HTERT RPE-1 (cell line): ENCODE data around the gene RPAP2.
"Not testable (repeated sequence)": the region's sequence is repeated elsewhere in the genome, so short reads cannot be mapped to it uniquely, and the experiment has no call there.

Experiments used
- in situ Hi-C: fragments of 300-500 bp; cut with MboI; formaldehyde crosslinking; loops from 4 replicates; pipeline ENCODE4 v1.14.3; 2020; ENCODE audit warnings: low sequenced_read_pairs

Gene RPAP2

DNA sequence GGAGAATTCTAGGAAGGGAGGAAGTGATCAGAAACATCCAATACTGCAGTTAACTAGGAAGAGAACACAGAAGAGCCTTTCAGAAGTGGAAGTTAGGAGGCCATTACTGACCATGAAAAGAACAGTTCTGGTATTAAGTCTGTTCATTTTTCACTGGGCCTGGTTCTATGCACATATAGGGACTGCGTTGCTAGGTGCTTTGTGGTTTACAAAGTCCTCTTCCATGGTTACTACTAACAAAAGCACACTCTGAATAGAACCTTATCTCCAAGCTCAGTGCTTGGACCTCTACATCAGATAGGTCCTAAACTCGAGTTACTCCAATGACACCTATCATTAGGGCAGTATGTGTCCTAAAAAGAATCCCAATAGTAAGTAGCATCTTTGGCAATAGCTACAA, 75.4 kb downstream of the RPAP2 start:
- in situ Hi-C loops, result no loop called here

DNA sequence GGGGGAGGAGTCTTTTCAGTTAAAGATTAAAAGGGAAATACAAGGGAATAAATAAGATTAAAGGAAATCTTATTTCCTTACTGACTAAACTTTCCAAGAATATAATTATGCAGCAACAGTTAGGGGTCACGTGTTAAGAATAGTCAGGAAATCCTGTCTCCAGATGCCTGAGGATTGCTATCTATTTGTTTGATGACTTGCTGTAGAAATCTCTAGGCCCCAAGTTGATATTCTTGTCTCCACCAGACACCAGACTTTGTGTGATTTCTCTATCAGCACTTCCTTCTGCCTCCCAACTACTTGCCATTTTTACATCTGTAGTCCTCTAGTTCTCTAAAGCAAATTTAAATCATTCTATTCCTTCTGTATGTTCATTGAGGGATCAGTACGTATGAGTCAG, 77.5 kb downstream of the RPAP2 start:
- in situ Hi-C loops, result no loop called here

DNA sequence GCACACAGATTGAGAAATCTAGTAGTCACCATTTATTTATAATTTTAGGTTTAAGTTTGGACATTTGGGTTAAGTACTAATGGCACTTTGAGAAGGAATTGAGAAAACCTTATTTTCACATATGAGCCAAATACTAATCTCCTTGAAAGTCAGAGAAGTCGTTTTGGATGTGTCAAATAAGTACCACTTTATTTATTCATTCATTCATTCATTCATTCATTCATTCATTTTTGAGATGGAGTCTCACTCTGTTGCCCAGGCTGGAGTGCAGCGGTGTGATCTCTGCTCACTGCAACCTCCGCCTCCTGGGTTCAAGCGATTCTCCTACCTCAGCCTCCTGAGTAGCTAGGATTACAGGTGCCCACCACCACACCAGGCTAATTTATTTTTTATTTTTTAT, 79.1 kb downstream of the RPAP2 start:
- in situ Hi-C loops, result not testable (repeated sequence)

DNA sequence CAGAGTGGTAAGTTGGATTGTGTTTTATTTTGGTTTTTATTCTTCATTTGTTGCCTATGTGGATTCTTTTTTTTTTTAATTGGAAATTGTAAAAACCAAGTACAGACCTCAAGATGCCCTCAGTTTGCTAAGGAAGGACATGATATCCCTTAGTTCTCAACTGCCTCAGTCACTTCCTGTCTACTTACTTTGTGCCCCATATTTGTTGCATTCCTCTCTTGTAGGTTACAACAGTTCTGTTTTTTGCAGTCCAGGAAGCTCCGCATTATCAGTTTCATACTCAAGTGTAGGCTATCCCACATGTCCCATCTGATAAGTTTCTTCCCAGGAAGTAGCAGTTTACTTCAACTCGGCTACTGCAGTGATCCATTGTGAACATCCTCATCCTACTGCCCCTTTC, 82.0 kb downstream of the RPAP2 start:
- in situ Hi-C loops, result no loop called here

DNA sequence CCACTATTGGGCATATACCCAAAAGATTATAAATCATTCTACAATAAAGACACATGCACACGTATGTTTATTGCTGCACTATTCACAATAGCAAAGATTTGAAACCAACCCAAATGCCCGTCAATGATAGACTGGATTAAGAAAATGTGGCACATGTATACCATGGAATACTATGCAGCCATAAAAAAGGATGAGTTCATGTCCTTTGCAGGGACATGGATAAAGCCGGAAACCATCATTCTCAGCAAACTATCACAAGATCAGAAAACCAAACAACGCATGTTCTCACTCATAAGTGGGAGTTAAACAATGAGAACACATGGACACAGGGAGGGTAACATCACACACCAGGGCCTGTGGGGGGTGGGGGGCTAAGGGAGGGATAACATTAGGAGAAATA, 95.1 kb downstream of the RPAP2 start:
- in situ Hi-C loops, result not testable (repeated sequence)

DNA sequence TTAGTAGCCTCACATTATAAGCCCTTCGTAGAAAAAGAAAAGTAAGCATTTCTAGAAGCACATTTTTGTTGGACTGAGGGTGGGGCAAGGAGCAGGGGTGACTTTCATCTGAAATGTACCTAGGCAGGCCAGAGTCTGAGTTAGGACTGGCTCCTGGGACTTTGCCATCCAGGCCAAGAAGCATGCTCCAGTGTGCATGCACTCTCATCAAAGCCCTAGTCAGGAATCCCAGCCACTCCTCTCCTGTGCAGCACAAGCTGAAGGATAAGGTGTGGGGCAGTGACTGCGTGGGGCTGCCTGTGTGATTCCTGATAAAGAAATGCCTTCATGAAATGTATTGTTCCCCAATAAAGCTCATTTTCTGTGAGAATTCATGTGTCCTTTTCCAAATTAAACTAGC, 99.7 kb downstream of the RPAP2 start:
- in situ Hi-C loops, result no loop called here

DNA sequence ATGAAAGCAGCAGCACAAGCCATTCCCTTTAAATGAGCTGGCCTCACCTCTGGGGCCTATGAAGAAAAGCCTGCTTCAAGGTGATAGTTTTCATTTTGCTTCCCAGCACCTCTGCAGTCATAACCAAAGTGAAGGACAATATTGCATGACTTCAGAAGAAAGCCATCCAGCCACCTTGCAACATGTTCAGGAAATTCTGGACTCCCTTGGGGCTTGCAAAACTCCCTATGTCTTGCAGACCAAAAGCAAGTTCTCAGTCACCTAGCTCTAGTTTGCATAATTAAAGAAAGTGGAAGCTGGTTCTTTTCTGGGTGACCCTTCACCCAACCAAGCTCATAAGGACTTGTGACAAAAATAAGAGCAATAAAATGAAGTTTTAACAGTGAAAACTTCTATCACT, 100.2 kb downstream of the RPAP2 start:
- in situ Hi-C loops, result no loop called here

DNA sequence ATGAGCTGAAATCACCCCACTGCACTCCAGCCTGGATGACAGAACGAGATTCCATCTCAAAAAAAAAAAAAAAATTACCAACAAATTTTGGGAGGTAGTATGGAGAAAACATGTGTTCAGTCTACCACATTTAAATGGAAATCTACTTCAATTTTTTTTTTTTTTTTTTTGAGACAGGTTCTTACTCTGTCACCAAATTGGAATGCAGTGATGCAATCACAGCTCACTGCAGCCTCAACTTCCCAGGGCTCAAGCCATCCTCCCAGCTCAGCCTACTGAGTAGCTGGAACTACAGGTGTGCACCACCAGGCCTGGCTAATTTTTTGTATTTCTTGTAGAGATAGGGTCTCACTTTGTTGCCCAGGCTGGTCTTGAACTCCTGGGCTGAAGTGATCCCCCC, 105.8 kb downstream of the RPAP2 start:
- in situ Hi-C loops, result no loop called here

DNA sequence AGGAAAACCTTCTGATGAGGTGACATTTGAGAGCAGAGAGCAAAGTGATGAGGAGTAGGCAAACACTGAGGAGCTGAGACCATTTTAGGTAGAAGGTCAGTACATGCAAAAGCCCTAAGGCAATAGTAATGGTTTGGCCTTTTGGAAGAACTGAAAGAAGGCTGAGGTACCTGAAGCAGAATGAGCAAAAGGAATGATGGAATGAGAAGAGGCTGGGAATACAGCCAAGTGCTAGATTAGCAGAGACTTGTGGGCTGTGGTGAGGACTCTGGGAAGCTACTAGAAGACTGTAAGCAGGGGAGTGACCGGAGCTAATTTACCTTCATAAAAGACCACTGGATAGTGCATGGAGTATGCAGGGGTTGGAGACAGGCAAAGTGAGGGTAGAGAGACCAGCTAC, 110.0 kb downstream of the RPAP2 start:
- in situ Hi-C loops, result no loop called here

DNA sequence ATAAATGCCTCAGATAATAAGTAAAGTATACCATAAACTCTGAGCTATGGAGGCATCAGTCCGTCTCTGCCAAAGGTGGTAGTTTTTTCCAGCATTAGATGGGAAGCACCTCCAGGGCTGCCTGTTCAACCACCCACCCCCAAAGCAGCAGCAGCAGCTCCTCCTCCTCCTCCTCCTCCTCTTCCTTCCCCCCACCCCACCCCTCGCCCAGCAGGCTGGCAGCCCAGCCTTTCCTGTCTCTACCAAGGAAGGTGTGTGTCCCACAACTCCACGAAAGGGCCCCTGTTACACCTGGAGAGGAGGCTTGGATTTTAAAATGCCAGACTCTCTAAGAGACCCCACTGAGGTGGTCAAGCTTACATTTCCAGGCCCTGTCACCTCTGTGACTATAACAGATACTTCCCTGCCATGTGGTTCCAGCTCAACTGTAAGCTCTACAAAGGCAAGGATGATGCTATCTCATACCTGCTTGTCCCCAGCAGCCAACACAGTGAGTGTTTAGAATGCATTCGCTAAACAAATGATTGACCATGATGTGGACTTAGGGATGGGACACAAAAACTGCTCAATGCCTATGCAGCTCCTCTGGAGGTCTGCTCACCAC, 111.2 kb downstream of the RPAP2 start:
- in situ Hi-C loops, result no loop called here

DNA sequence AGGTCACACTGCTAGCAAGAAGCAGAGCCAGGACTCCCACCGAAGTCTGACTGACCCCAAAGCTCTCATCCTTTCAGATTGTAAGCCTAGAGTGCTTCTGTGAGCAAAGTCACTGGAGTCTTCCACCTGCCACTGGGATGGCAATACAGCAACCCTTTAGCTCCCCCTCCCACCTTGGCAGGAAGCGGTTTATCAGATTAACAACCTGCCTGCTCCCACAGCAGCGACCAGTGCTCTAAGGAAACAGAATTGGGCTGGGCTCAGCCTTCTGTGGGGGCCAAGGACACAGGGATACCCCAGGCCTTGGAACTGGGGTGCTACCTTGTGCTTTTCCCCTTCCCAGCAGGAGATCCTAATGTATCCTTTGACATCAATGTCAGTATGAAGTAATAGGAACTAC, 111.8 kb downstream of the RPAP2 start:
- in situ Hi-C loops, result no loop called here

DNA sequence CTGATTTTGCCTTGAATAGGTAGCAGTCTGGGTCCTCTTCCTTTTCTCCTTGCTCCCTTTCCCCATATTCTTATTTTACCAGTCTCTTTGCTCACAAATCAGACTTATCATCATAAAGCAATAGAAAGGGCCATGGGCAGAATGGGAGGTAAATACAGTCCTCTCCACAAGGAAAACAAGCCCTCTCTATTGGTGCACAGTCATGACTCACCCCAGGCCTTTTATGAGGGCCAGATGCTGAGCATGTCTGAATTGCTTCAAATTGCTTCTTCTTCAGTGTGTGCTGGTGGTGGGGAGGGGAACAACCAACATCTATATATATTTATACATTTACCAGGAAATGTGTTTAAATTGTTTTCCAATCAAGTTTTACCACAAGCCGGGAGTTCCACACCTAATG, 112.7 kb downstream of the RPAP2 start:
- in situ Hi-C loops, result no loop called here

DNA sequence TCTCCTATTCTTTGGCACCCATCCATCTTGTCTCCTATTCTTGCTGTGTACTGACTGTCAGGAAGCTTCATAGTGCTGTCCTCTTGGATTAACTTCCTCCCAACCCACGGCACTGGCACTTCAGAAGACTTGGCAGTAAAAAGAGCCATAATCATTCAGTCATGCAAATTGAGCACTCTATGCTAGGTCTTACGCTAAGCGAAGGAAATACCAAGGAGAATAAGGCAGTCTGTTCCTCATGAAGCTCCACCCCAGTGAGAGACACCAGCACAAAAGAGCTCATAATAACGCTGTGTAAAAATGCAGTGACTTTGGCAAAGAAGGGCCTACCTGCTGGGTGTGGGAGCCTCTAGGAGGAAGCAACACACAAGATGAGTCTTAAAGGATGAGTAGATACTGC, 120.8 kb downstream of the RPAP2 start:
- in situ Hi-C loops, result no loop called here

DNA sequence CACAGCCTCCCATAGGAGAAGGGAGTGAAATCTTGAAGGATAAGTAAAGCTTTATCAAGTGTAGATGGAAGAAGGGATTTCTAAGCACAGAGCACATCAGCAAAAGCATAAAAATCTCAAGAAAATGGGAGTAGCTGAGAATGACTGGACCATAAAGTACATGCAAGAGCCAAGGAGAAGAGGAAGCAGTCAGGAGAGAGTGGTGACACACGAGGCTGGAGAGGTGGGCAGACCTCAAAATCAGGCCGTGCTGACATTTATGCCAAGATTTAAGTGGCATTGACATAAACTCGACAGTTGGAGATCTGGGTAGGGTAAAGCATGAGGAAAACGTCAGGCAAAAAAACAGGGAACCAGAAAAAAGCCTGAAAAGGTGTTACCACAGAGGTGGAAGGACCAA, 125.5 kb downstream of the RPAP2 start:
- in situ Hi-C loops, result no loop called here

DNA sequence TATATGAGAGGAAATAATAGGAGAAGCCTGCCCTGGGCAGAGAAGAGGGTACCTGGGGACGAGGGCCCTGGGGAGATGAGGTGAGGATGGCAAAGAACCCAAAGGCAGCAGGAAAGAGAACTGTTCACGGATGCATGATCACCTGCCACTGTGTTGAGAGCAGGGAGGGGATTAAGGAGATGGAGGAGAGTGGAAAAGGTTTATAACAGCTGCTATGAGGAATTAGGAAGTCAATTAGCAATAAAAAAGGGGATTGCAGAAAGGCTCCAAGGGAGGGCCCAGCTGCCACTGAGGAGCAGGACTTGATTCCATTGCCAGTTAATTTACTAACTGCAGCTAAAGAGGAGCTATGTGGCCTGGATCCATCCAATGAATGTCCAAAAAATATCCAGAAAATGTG, 126.8 kb downstream of the RPAP2 start:
- in situ Hi-C loops, result no loop called here

DNA sequence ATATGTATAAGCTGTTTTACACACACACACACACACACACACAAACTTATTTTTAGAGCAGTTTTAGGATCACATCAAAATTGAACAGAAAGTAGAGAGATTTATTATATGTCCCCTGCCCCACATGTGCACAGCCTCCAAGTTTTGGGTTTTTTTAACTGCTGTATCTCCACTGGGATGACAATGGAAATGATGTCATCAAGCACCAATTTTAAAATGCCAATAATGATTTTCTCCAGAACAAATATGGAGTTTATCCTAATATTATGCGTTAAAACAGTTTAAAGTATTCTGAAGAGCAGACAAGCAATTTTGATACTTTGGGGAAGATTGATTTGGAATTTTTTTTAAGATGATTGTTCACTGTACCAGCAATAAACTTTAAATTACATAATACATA, 131.2 kb downstream of the RPAP2 start:
- in situ Hi-C loops, result no loop called here

DNA sequence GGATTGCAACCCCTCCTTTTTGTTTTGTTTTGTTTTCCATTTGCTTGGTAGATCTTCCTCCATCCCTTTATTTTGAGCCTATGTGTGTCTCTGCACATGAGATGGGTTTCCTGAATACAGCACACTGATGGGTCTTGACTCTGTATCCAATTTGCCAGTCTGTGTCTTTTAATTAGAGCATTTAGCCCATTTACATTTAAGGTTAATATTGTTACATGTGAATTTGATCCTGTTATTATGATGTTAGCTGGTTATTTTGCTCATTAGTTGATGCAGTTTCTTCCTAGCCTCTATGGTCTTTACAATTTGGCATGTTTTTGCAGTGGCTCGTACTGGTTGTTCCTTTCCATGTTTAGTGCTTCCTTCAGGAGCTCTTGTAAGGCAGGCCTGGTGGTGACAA, 135.7 kb downstream of the RPAP2 start:
- in situ Hi-C loops, result not testable (repeated sequence)

DNA sequence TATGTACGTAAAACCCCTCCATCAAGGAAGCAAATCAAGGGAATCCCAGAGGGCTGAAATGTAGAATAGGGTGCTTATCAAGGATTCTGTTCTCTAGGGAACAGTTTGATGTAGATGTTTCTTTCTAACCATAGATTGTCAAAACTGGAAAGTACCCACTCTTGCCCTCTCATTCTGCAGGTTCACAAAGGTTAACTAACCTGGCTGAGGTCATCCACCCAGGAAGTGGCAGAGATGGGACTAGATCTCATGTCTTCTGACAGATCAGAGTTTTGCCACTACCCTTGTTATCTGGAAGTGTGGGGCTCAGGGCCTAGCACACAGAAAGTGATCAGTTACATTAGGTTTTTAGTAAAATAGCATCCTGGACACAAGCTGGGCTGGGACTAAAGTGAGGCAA, 140.4 kb downstream of the RPAP2 start:
- in situ Hi-C loops, result no loop called here

DNA sequence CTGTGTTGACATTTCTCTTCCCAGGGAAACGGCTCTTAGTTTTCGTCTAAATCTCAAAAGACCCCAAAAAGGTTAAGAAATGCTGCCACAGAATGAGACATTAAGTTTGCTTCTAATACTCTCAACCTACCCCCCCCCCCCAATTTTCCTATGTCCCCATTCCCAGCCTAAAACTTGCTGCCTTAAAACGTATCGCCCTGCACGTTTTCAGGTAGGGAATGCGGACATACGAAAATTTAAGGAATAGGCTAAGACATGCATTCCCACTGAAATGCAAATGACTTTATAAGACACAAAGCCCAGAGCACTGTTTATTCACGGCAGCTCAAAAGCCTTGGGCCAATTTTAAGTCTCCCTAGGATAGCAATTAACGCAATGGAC, 142.4 kb downstream of the RPAP2 start:
- in situ Hi-C loops, result no loop called here

DNA sequence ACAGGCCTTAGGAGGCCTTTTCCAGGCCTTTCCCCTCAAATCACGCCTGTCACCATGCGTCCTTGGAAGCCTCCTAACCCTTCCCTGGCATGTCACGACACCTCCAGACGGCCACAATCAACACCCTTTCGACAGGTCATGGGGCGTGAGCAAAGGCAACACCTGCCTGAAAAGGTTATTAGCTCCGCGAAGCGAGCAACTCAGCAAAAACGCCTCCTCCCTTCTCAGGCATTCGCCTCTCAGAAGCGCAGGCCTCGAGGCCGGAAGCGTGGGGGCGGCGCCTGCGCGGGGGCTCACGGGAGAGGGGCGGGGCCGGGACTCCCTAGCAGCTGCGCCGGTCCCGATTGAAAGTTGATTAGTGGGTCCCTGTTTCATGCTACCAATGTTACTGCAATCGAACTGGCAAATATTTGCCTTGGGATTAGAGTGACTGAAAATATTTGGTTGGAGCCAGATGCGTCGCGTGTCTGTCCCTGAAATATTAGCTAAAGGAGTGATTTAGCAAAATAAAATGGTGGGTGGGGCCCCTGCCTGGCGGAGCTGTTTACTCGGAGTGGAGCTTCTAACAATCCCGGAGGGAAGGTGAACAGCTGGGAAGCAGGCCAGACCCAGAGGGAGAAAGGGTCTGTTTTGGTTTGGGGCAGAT, 143.0 kb downstream of the RPAP2 start:
- in situ Hi-C loops, result no loop called here

DNA sequence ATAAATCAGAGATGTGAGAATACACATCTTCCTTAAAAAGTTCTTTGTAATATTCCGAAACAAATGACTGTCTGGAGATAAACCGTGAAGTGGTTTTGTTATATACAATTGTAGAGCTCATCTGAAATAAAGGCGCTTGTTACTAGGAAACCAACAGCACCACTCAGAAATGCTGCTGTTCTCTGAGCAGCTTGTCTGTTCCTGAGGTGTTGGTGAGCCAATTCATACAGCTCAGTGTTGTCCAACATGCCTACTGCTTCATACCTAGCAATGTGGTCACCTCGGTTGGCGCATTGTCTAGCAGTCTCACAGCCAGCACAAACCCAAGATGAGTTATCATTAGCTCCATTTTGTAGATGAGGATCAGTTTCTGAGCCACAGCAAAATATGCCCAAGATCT, 143.5 kb downstream of the RPAP2 start:
- in situ Hi-C loops, result no loop called here

DNA sequence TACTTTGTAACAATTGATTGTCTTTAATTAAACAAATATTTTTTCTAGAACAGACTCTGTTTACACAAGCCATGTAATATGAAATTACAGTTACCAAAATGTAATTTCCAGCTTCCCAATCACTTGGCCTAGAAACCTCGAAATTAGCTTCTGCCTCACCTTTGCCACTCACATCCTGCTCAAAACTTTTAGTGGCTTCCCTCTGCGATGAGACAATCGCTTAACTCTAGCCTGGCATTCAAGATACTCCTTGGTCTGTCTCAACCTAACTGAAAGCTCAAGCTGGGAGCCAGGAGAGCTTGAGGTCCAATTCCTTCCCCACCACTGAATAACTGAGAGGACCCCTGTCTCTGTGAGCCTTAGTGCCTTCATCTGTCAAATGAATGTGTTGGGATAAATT, 145.0 kb downstream of the RPAP2 start:
- in situ Hi-C loops, result no loop called here

DNA sequence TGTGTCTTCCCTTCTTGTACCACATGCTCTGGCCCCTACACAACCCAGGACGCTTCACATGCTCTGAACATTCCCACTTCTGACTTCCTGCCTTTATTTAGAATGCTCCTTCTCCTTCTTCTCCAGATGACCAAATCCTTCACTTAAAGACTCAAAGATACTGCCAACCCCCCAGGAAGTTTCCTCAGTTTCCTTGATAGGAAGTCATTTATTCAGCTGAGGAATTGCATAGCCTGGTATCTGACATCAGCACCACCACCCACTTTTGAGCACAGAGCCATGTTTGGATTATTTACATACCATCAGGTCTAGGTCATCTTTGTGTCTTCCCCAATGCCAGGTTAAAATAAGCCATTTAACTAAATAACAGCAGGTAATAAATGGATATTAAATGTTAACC, 145.5 kb downstream of the RPAP2 start:
- in situ Hi-C loops, result no loop called here
